T-helper 2 cell treated with Interferon-gamma antibody and Interleukin-4, amounts not matched to agents 5 μg/mL and 100 μg/mL, for 36 hours (primary cell): ENCODE results near the gene ACVRL1.

Experiments used
- DNase-seq: peaks from one replicate; pipeline ENCODE4 v3.0.0; 2021; ENCODE audit warnings: low spot score
- H3K27ac Mint-ChIP-seq: one replicate; pipeline ENCODE4 v1.8.0; 2021; ENCODE audit warnings: mild to moderate bottlenecking, mixed read lengths
- H3K27me3 Mint-ChIP-seq: one replicate; pipeline ENCODE4 v1.8.0; 2021; ENCODE audit warnings: low read depth, mixed read lengths
- H3K36me3 Mint-ChIP-seq: one replicate; pipeline ENCODE4 v1.8.0; 2021; ENCODE audit warnings: low read depth, mixed read lengths
- H3K4me1 Mint-ChIP-seq: one replicate; pipeline ENCODE4 v1.8.0; 2021; ENCODE audit warnings: low read depth, mixed read lengths
- H3K4me3 Mint-ChIP-seq: one replicate; pipeline ENCODE4 v1.8.0; 2022; ENCODE audit warnings: mild to moderate bottlenecking, moderate library complexity, mixed read lengths
- H3K9me3 Mint-ChIP-seq: one replicate; pipeline ENCODE4 v1.8.0; 2021; ENCODE audit warnings: mixed read lengths

Gene ACVRL1

DNA sequence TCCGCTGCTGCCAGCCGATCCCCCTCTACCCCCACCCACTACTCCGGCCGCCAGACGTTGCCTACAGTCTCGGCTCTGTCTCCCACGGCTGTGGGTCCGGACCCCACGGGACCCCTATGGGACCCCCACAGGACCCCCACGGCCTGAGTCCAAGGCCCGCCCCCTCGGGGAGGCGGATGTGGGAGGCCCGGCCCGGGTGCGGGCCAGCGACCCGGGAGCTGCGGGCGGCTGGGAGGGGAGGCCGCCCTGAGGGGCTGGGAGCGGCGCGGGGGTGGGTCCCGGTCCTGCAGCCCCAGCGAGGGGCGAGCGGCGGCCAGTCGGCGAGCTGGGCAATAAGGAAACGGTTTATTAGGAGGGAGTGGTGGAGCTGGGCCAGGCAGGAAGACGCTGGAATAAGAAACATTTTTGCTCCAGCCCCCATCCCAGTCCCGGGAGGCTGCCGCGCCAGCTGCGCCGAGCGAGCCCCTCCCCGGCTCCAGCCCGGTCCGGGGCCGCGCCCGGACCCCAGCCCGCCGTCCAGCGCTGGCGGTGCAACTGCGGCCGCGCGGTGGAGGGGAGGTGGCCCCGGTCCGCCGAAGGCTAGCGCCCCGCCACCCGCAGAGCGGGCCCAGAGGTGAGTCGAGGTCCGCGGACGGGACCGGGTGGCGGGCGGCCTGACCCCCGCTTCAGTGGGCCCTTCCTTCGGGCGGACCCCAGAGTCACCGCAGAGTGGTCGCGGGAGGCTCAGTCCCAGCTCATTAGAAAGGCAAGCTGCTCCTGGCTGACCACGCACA lies at the start of gene ACVRL1:
Gene ACVRL1 (plus strand): TSS at position 422 of the 773 bp plus-strand sequence. CDS start 4,971 bp downstream, outside the sequence.
- Mint-ChIP-seq H3K36me3 (no peaks in the 10 kb centered on the region), H3K4me1 (no peaks in the 10 kb centered on the region), H3K4me3 (no peak within 1 kb of the TSS), H3K27me3 (peaks cover 29% of the 10 kb centered on the region), H3K27ac (no peak within 1 kb of the TSS), H3K9me3 (no peaks in the 10 kb centered on the region)
- DNase-seq: no peak

DNA sequence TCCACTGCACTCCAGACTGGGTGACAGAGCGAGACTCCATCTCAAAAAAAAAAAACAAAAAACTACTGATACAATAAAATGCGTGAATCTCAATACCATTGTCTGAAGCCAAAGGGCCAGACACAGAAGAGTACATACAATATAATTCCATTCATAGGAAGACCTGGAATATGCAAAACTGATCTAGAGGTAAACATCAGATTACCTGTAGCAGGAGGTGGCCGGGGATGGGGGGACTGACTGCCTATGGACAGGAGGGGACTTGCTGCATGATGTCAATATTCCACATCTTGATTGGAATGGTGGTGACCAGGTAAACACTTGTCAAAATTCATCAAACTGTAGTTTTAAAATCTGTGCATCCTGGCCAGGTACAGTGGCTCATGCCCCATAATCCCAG lies 46.3 kb upstream of the ACVRL1 start:
- H3K27ac Mint-ChIP-seq: no peak overlapping the region
- no peaks in the 10 kb centered on the region for H3K4me1 Mint-ChIP-seq
- no peaks in the 10 kb centered on the region for H3K9me3 Mint-ChIP-seq
- no peak for DNase-seq
- H3K36me3 Mint-ChIP-seq: no peaks in the 10 kb centered on the region
- peaks cover 40% of the 10 kb centered on the region for H3K27me3 Mint-ChIP-seq
- no peak overlapping the region for H3K4me3 Mint-ChIP-seq

DNA sequence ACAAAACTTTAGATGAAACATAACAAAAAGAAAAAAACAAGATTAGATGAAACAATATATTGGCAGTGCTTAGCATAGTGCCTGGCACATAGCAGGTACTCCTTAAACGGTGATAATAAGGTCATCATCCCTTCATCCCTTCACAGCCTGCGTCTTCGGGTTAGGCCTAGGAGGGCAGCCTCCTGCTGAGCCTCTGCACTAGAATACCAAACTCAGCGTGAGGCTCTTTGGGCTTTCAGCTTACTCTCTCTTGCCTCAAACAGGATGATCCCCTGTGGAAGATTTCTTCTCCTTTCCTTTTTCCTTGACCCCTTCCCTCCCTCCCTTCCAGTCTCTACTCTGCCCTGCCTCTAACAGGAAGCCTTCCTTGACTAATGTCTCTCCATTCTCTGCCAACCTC lies 44.4 kb upstream of the ACVRL1 start:
- H3K27ac Mint-ChIP-seq: no peak overlapping the region

DNA sequence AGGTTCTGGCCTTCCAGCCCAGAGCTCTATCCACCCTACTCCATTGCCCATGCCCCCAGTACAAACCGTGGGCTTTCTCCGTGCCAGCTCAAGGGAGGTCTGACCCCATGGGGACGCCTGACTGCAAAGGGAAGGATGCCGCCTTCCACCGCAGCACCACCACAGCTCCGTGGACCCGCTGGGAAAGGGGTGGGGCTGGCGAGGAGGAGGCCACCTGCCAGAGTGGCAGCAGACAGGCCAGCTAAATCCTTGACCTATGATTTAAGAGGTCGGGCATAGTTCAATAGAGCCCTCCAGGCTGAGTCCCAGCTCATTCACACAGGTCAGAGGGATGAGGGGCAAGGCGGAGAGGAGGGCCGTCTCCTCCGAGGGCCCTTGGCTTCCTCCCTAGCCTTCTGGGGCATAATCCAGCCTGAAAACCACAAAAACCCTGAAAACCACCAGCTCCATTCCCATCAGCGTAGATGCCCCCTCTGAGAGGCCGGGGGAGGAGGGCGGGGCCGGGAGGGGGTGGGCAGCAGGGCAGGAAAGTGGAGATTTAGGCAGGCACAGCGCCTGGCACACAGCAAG lies 43.9 kb upstream of the ACVRL1 start:
- no peak for DNase-seq
- Mint-ChIP-seq H3K9me3 (no peaks in the 10 kb centered on the region), H3K27ac (no peak overlapping the region), H3K4me3 (no peak overlapping the region), H3K4me1 (no peaks in the 10 kb centered on the region), H3K36me3 (no peaks in the 10 kb centered on the region), H3K27me3 (peaks cover 55% of the 10 kb centered on the region)

More for the DNA sequence above, 44.4 kb upstream of the ACVRL1 start:
- Mint-ChIP-seq H3K9me3 (no peaks in the 10 kb centered on the region), H3K27me3 (peaks cover 50% of the 10 kb centered on the region), H3K36me3 (no peaks in the 10 kb centered on the region), H3K4me3 (no peak overlapping the region), H3K4me1 (no peaks in the 10 kb centered on the region)
- DNase-seq: no peak

DNA sequence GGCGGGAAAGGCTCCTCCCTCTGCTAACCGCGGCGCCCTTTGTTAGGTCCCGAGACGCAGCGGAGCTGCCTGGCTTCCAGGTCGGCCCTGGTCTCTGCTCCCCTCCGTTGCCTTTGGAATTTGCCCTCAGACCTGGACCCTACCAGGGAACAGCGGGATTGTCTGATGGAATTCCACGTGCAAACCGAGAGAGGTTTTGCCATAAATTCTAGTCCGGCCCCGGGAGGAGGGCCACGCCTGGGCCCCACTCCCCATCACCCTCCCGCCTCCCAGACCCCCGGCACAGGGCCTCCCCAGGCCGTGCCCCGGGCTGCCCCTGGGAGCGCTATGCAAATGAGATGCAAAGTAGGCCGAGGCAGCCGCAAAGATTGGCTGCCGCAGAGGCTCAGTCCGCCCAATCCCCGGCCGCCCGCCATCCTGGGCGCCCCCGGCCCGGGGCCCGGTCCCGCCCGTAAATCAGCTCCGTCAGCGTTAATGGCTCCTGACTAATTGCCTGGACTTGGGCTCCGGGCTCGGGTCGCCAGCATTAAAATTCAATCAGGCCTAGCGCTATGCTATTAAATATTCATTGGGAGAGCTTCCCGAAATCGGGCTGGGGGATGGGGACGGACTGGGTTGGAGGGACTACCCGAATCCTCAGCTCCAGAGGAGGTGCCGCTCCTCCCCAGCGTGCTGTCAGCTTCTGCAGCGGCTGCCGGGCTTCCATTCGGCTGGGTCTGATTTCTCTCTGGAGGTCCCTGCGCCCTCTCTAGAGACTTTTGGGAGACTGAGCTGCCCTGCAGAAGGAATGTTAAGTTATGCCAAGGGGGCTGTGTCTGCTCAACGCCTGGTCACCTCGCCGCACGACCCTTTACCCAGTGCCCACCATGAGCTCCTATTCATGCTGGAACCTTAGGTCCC lies 43.1 kb upstream of the ACVRL1 start:
- H3K9me3 Mint-ChIP-seq: no peaks in the 10 kb centered on the region
- no peaks in the 10 kb centered on the region for H3K36me3 Mint-ChIP-seq
- no peaks in the 10 kb centered on the region for H3K4me1 Mint-ChIP-seq
- H3K27ac Mint-ChIP-seq: no peak overlapping the region
- no peak overlapping the region for H3K4me3 Mint-ChIP-seq
- no peak for DNase-seq
- peaks cover 59% of the 10 kb centered on the region for H3K27me3 Mint-ChIP-seq

DNA sequence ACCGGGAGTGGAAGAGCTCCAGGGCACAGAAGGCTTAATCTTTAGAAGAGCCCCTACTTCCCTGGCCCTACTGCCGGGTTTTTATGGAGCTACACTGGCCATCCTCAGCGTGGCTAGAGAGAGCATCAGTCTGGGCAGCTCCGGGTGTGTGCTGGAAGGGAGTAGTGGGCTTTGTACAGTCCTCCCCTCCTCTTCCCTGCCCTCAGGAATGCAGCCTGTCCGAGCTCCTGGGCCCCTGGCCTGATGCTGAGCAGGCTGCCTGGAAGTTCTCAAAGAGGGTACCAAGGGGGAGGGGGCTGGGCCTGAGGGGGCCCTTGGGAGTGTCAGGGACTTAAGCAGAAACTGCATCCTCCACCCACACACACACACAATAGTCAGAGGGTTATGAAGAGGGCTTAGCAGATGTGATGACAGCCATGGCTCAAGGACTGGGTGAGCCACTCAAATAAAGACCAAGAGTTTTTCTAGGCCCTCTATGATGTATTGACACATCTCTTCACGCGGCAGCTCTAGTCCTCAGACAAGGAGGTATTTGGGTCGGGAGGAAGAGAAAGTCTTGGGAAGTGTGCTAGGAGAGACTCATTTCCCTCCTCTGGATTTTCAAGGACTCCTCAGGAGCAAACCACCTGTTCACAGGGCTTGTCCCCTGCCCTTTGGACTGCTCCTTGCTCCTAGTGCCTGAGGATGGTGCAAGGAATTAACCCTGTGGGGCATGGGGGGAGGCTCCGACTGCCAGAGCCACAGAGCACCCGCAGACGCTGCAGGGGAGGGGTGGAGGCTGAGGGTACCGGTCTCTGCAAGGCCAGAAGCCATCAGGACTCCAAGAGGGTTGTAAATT lies 42.3 kb upstream of the ACVRL1 start:
- H3K27me3 Mint-ChIP-seq: peaks cover 66% of the 10 kb centered on the region

DNA sequence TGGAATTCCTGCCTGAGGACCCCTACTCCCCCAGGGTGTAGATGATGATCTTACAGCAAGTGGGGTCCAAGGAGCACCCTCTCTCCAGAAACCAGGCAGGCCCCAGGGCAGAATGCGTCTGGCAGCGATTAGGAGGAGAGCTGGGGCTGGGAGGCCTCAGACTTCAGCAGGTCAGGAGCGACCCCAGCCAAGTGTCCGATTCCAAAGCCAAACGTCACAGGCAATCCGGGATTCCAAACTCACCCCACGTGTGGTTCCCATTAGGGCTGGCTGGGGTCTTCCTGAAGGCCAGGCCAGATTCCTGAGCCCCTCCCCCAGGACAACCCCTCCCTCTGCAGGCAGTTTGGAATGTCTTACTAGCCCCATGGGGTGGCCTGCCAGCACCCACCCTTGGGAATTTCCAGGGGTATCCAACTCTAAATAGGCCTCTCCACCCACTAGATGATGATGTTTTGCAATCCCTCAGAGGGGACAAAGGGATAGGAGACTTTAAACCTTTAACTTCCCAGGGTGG lies 41.5 kb upstream of the ACVRL1 start:
- Mint-ChIP-seq H3K27me3 (peaks cover 71% of the 10 kb centered on the region), H3K36me3 (no peaks in the 10 kb centered on the region), H3K4me1 (no peaks in the 10 kb centered on the region), H3K4me3 (no peak overlapping the region), H3K27ac (no peak overlapping the region), H3K9me3 (no peaks in the 10 kb centered on the region)
- no peak for DNase-seq

More for the DNA sequence above, 42.3 kb upstream of the ACVRL1 start:
- Mint-ChIP-seq H3K4me1 (no peaks in the 10 kb centered on the region), H3K36me3 (no peaks in the 10 kb centered on the region), H3K9me3 (no peaks in the 10 kb centered on the region), H3K27ac (no peak overlapping the region), H3K4me3 (no peak overlapping the region)
- DNase-seq: no peak

DNA sequence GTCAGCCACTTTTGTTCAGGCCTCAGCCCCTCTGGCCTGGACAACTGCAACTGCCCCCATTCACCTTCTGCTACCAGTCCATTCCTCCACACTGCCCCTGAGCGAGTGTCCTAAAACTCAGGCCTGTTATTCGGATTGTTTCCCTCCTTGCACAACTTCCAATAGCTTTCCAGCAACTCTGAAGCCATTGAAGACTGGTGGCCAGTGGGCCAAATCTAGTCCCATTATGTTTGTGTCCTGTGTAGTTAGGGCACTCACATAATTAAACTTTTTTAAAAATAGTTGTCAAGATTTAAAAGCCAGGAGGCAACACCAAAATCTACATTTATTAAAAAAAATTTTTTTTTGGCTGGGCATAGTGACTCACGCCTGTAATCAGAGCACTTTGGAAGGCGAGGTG lies 41.0 kb upstream of the ACVRL1 start:
- Mint-ChIP-seq H3K27ac (no peak overlapping the region), H3K27me3 (peaks cover 76% of the 10 kb centered on the region), H3K9me3 (no peaks in the 10 kb centered on the region), H3K4me1 (no peaks in the 10 kb centered on the region), H3K36me3 (no peaks in the 10 kb centered on the region), H3K4me3 (no peak overlapping the region)
- DNase-seq: no peak

DNA sequence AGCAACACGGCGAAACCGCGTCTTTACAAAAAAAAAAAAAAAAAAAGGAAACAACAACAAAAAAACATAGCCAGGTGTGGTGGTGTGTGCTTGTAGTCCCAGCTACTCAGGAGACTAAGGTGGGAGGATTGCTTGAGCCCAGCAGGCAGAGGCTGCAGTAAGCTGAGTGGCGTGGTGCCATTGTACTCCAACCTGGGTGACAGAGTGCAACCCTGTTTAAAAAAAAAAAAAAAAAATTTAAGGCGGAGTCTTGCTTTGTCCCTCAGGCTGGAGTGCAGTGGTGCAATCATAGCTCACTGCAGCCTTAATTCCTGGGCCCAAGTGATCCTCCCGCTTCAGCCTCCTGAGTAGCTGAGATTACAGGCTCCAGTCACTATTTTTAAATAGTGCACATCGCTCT lies 40.5 kb upstream of the ACVRL1 start:
- Mint-ChIP-seq H3K4me1 (no peaks in the 10 kb centered on the region), H3K9me3 (no peaks in the 10 kb centered on the region), H3K27me3 (peaks cover 74% of the 10 kb centered on the region)

DNA sequence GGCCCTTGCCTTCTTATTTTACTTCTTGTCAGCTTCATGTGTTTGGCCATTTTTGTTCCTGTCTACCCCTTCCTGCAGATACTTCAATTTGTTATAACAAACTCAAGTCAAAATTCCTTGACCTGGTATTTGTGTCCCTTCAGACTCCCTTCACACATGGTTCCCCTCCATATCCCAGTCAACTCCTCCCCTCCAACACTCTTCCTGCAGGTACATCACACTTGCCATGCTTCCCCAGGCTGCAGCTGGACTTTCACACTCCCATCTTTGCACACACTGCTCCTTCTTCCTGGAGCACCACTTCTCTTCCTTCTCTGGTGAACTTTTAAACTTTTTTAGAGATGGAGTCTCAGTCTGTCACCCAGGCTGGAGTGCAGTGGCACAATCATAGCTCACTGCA lies 39.9 kb upstream of the ACVRL1 start:
- peaks cover 68% of the 10 kb centered on the region for H3K27me3 Mint-ChIP-seq

More for the DNA sequence above, 40.5 kb upstream of the ACVRL1 start:
- H3K27ac Mint-ChIP-seq: no peak overlapping the region
- H3K36me3 Mint-ChIP-seq: no peaks in the 10 kb centered on the region
- H3K4me3 Mint-ChIP-seq: no peak overlapping the region
- DNase-seq: no peak

DNA sequence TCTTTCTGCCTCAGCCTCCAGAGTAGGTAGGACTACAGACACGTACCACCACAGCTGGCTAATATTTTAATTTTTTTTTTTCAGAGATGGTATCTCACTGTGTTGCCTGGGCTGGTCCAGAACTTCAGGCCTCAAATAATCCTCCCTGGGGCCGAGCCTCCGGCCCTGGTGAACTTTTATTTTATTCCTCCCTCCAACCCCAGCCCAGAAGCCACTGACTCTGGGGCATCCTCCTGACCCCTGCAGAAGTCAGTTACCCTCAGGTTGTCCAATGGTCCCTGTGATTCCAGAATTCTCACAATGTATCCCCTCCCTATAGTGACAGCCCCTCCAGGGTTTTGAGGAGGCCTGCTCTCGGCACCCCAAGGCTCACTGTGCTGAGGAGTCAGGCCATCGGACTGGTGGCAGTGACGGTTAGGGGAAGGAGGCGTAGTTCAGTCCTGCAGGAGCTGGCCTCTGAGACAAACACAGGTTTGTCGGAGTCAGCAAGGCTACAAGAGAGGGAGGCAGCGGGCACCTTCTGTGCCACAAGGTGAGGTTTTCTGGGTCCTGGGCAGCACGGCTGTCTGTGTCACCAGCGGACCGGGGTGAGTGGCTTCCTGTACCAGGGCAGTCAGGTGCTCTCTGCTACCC lies 39.4 kb upstream of the ACVRL1 start:
- Mint-ChIP-seq H3K27ac (no peak overlapping the region), H3K27me3 (peaks cover 66% of the 10 kb centered on the region), H3K9me3 (no peaks in the 10 kb centered on the region), H3K36me3 (no peaks in the 10 kb centered on the region), H3K4me3 (no peak overlapping the region), H3K4me1 (no peaks in the 10 kb centered on the region)
- no peak for DNase-seq

More for the DNA sequence above, 39.9 kb upstream of the ACVRL1 start:
- Mint-ChIP-seq H3K9me3 (no peaks in the 10 kb centered on the region), H3K36me3 (no peaks in the 10 kb centered on the region), H3K4me1 (no peaks in the 10 kb centered on the region), H3K27ac (no peak overlapping the region), H3K4me3 (no peak overlapping the region)
- no peak for DNase-seq

DNA sequence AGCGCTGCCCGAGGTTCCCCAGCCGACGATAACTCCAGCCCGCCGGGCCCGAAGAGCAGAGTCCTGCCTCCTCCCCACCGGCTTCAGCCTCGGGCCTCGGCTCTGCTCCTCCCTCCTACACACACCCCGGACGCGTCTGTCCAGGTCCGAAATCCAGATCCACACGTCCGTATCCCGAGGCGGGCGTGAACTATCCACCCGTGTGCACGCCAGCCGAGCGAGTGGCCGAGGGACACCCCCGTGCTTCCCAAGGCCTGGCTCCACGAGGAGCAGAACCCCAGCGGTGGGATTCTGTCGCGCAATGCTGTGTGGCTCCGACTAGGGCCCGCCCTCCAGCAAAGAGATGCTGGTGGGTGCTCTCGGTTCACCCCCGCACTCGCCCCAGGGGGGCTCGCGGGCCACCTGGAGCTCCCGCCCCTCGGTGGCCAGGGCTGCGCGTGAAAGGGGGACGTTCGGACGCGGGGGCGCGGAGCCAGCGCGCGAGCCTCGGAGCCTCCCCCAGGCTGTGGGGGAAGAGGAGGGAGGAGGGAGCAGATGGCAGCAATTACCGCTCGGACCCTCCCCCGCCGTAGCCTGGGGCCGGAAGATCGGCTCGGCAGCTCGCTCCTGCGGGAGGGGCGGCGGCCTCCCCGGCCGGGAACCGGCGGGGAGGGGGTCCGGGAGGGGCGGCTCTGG lies 38.3 kb upstream of the ACVRL1 start:
- Mint-ChIP-seq H3K4me1 (no peaks in the 10 kb centered on the region), H3K27ac (no peak overlapping the region), H3K9me3 (no peaks in the 10 kb centered on the region), H3K36me3 (no peaks in the 10 kb centered on the region), H3K4me3 (no peak overlapping the region), H3K27me3 (peaks cover 59% of the 10 kb centered on the region)
- no peak for DNase-seq
